SKM-1 treated with dmso at 0.1 percent for 144 hours (cell line): ENCODE measurements around the gene INKA1.

Source experiments
- DNase-seq: peaks from one replicate; lab custom pipeline; 2025; ENCODE audit not compliant: unreplicated experiment; lab: John Stamatoyannopoulos, UW

Gene INKA1

GRCh38 chr3:49786357-49787181, 16.5 kb upstream of the INKA1 start, which contains the start of gene IP6K1:
TSS of gene IP6K1 (minus strand) at chr3:49786542. CDS start at chr3:49748040, 38,502 bp downstream.
- DNase-seq: peak; percentile 99

GRCh38 chr3:49787182-49787464, 15.9 kb upstream of the INKA1 start:
- no peak for DNase-seq

GRCh38 chr3:49787536-49787935, 15.5 kb upstream of the INKA1 start:
- DNase-seq: no peak

GRCh38 chr3:49788056-49788455, 15.0 kb upstream of the INKA1 start:
- no peak for DNase-seq

- no peak for DNase-seq
These were observed 12.2 kb upstream of the INKA1 start for GRCh38 chr3:49790626-49791411.

- DNase-seq: no peak
These were observed 11.5 kb upstream of the INKA1 start for GRCh38 chr3:49791571-49791970.

GRCh38 chr3:49792371-49793150, 10.5 kb upstream of the INKA1 start:
- no peak for DNase-seq

- no peak for DNase-seq
These were observed 9.5 kb upstream of the INKA1 start for GRCh38 chr3:49793486-49794085.

- no peak for DNase-seq
These were observed 8.6 kb upstream of the INKA1 start for GRCh38 chr3:49794431-49794830.

- no peak for DNase-seq
These were observed 7.8 kb upstream of the INKA1 start for GRCh38 chr3:49794926-49795905.

- no peak for DNase-seq
These were observed 4.0 kb upstream of the INKA1 start for GRCh38 chr3:49799105-49799504.

GRCh38 chr3:49799761-49800160, 3.3 kb upstream of the INKA1 start, which contains the start of gene CDHR4:
TSS of gene CDHR4 (minus strand) at chr3:49799873. CDS start at chr3:49799812, 61 bp downstream.
- no peak for DNase-seq

GRCh38 chr3:49801160-49801559, 1.9 kb upstream of the INKA1 start:
- DNase-seq: no peak

- DNase-seq: no peak
These were observed 542 bp downstream of the INKA1 start for GRCh38 chr3:49803465-49804140.

- no peak for DNase-seq
These were observed 1.3 kb downstream of the INKA1 start for GRCh38 chr3:49804141-49805041.

GRCh38 chr3:49805367-49805782, 2.3 kb downstream of the INKA1 start:
- peak; percentile 77 for DNase-seq

GRCh38 chr3:49805897-49806701, 3.0 kb downstream of the INKA1 start:
- peak; percentile 62 for DNase-seq
